H1 (cell line): ENCODE data around the gene UTS2R. TPM values are rescaled to one million over a fixed set of nuclear protein-coding genes. Genes with fewer than 3 reads are reported as not detected.

Experiments used
- CTCF ChIA-PET: fragments of 300-600 bp; sonication (Branson Sonifier 250); formaldehyde crosslinking; loops from one replicate; lab custom pipeline; 2021; ENCODE audit not compliant: partially characterized antibody; lab: Charles Lee
- POLR2A ChIA-PET: fragments of 300-600 bp; sonication (Branson Sonifier 250); formaldehyde crosslinking; loops from one replicate; lab custom pipeline; 2021; ENCODE audit warnings: inconsistent platforms; ENCODE audit not compliant: partially characterized antibody; lab: Charles Lee
- DNase-seq, 2 experiments: peaks; one replicate each; pipeline versions ENCODE4 v3.0.0 to v3.0.0-alpha.2; 2010 to 2022; ENCODE audit warnings: low spot score in 2 of 2, low read depth in 1 of 2, mixed read lengths in 1 of 2
- FAIRE-seq: peaks from 2 replicates; lab custom pipeline; 2011; peaks lifted over from hg19 to GRCh38; lab: Jason Lieb, UNC
- H2AFZ ChIP-seq: 2 replicates; pipeline ENCODE4 v1.8.1; 2012; ENCODE audit warnings: low read length, inconsistent platforms
- H2AK5ac ChIP-seq: 2 replicates; pipeline ENCODE4 v1.6.1; 2013; ENCODE audit warnings: low read depth, low read length
- H2BK120ac ChIP-seq: replicated peaks from 2 replicates; pipeline ENCODE3; 2013; ENCODE audit warnings: low read depth, low read length, inconsistent platforms
- H2BK12ac ChIP-seq: 2 replicates; pipeline ENCODE4 v1.6.1; 2013; ENCODE audit warnings: low read depth, low read length
- H2BK15ac ChIP-seq: 2 replicates; pipeline ENCODE4 v1.6.1; 2013; ENCODE audit warnings: low read length
- H2BK20ac ChIP-seq: 2 replicates; pipeline ENCODE4 v1.6.1; 2013; ENCODE audit warnings: low read length
- H2BK5ac ChIP-seq: 2 replicates; pipeline ENCODE4 v1.6.1; 2013; ENCODE audit warnings: low read depth, low read length
- H3K14ac ChIP-seq: 2 replicates; pipeline ENCODE4 v1.6.1; 2013; ENCODE audit warnings: inconsistent platforms; ENCODE audit not compliant: insufficient read length
- H3K18ac ChIP-seq: 2 replicates; pipeline ENCODE4 v1.6.1; 2013; ENCODE audit warnings: low read length; ENCODE audit errors: extremely low read depth
- H3K23ac ChIP-seq: 2 replicates; pipeline ENCODE4 v1.6.1; 2013; ENCODE audit warnings: inconsistent platforms; ENCODE audit not compliant: insufficient read length
- H3K23me2 ChIP-seq: 2 replicates; pipeline ENCODE4 v1.6.1; 2013; ENCODE audit warnings: low read depth, low read length
- H3K27ac ChIP-seq: 2 replicates; pipeline ENCODE4 v1.6.1; 2011; ENCODE audit warnings: low read depth, low read length, inconsistent platforms
- H3K27me3 ChIP-seq, 4 experiments: replicated peaks in 1 of 4; 1 replicate in 1 of 4; 2 replicates in 3 of 4; pipeline versions ENCODE4 v1.6.1 to v1.8.1; 2011 to 2013; ENCODE audit warnings: low read length in 3 of 4, mild to moderate bottlenecking in 3 of 4, inconsistent platforms in 2 of 4, mixed read lengths in 2 of 4, moderate library complexity in 1 of 4; ENCODE audit not compliant: control insufficient read depth in 3 of 4, insufficient read depth in 3 of 4; ENCODE audit errors: extremely low read depth in 1 of 4
- H3K36me3 ChIP-seq, 4 experiments: 2 replicates each; pipeline versions ENCODE4 v1.6.1 to v1.8.1; 2011 to 2013; ENCODE audit warnings: mild to moderate bottlenecking in 4 of 4, low read length in 3 of 4, moderate library complexity in 2 of 4, control low read depth in 1 of 4, inconsistent platforms in 1 of 4; ENCODE audit not compliant: insufficient read depth in 4 of 4, control insufficient read depth in 2 of 4
- H3K4ac ChIP-seq: replicated peaks from 2 replicates; pipeline ENCODE3; 2013; ENCODE audit warnings: low read length, low read depth, mixed read lengths, inconsistent platforms; ENCODE audit not compliant: insufficient read length
- H3K4me1 ChIP-seq, 4 experiments: replicated peaks in 1 of 4; 1 replicate in 1 of 4; 2 replicates in 3 of 4; pipeline versions ENCODE4 v1.6.1 to v1.8.1; 2011 to 2013; ENCODE audit warnings: low read length in 3 of 4, inconsistent platforms in 2 of 4, mixed read lengths in 1 of 4; ENCODE audit not compliant: insufficient read depth in 4 of 4, control insufficient read depth in 3 of 4
- H3K4me2 ChIP-seq, 2 experiments: 2 replicates each; pipeline versions ENCODE4 v1.6.1 to v1.8.1; 2011 to 2013; ENCODE audit warnings: low read depth in 2 of 2, low read length in 2 of 2, control low read depth in 1 of 2, inconsistent platforms in 1 of 2, mild to moderate bottlenecking in 1 of 2; ENCODE audit not compliant: insufficient read depth in 1 of 2
- H3K4me3 ChIP-seq, 4 experiments: fragments of 200-600, 300-600 bp in 1 of 4; sonication (generic), shearing (Covaris generic), sonication (Bioruptor Twin) in 1 of 4; 2 replicates each; pipeline versions ENCODE4 v1.5.1 to v1.8.1; 2011 to 2016; ENCODE audit warnings: low read length in 4 of 4, low read depth in 3 of 4, control low read depth in 2 of 4, inconsistent platforms in 2 of 4, mild to moderate bottlenecking in 2 of 4, mixed read lengths in 1 of 4, moderate library complexity in 1 of 4; ENCODE audit not compliant: insufficient read depth in 2 of 4; ENCODE audit errors: extremely low read depth in 1 of 4
- H3K56ac ChIP-seq: replicated peaks from 2 replicates; pipeline ENCODE3; 2013; ENCODE audit warnings: low read depth, mild to moderate bottlenecking, mixed read lengths, low read length, inconsistent platforms; ENCODE audit not compliant: insufficient read length
- H3K79me1 ChIP-seq: 2 replicates; pipeline ENCODE4 v1.6.1; 2013; ENCODE audit warnings: low read depth, low read length, control low read depth
- H3K79me2 ChIP-seq, 2 experiments: 2 replicates each; pipeline versions ENCODE4 v1.6.1 to v1.8.1; 2012 to 2013; ENCODE audit warnings: low read length in 2 of 2, mild to moderate bottlenecking in 2 of 2, inconsistent platforms in 1 of 2; ENCODE audit not compliant: insufficient read depth in 2 of 2, control insufficient read depth in 1 of 2
- H3K9ac ChIP-seq, 4 experiments: replicated peaks in 1 of 4; 1 replicate in 1 of 4; 2 replicates in 3 of 4; pipeline versions ENCODE4 v1.6.1 to v1.8.1; 2011 to 2013; ENCODE audit warnings: low read depth in 3 of 4, low read length in 3 of 4, control low read depth in 2 of 4, mild to moderate bottlenecking in 2 of 4, moderate library complexity in 2 of 4, inconsistent platforms in 1 of 4; ENCODE audit errors: extremely low read depth in 1 of 4
- H3K9me3 ChIP-seq, 2 experiments: 2 replicates each; pipeline versions ENCODE4 v1.6.1 to v1.8.1; 2012 to 2013; ENCODE audit warnings: mild to moderate bottlenecking in 2 of 2, moderate library complexity in 2 of 2, control low read depth in 1 of 2, inconsistent platforms in 1 of 2, low read depth in 1 of 2, low read length in 1 of 2, mixed read lengths in 1 of 2; ENCODE audit not compliant: insufficient read depth in 2 of 2
- H4K20me1 ChIP-seq, 2 experiments: replicated peaks in 1 of 2; 2 replicates each; pipeline versions ENCODE3 to v1.8.1; 2011 to 2013; ENCODE audit warnings: inconsistent platforms in 2 of 2, low read length in 2 of 2, mild to moderate bottlenecking in 1 of 2; ENCODE audit not compliant: insufficient read depth in 2 of 2, control insufficient read depth in 1 of 2
- H4K5ac ChIP-seq: 2 replicates; pipeline ENCODE4 v1.6.1; 2013; ENCODE audit warnings: low read length, low read depth, mixed read lengths, inconsistent platforms; ENCODE audit not compliant: insufficient read length
- H4K8ac ChIP-seq: 2 replicates; pipeline ENCODE4 v1.8.0; 2013; ENCODE audit warnings: mild to moderate bottlenecking, moderate library complexity, low read length, inconsistent platforms; ENCODE audit not compliant: insufficient read depth; ENCODE audit errors: extremely low read depth
- H4K91ac ChIP-seq: replicated peaks from 2 replicates; pipeline ENCODE3; 2013; ENCODE audit warnings: low read length, mixed read lengths, inconsistent platforms; ENCODE audit not compliant: insufficient read length
- BRCA1 ChIP-seq: IDR thresholded peaks from 2 replicates; pipeline ENCODE4 v1.6.1; 2012; ENCODE audit warnings: low read depth, low read length, improper control_type of control experiment
- CREB1 ChIP-seq: IDR thresholded peaks from 2 replicates; pipeline ENCODE4 v1.6.1; 2012; ENCODE audit warnings: inconsistent platforms
- CTCF ChIP-seq, 3 experiments: IDR thresholded peaks; 1 replicate in 2 of 3; 2 replicates in 1 of 3; pipeline versions ENCODE4 v1.5.1 to v1.6.1; 2011; ENCODE audit warnings: low read length in 3 of 3, mild to moderate bottlenecking in 3 of 3, inconsistent platforms in 2 of 3, low read depth in 1 of 3, moderate library complexity in 1 of 3; ENCODE audit not compliant: insufficient read depth in 1 of 3; ENCODE audit errors: control extremely low read depth in 1 of 3
- GTF2F1 ChIP-seq: IDR thresholded peaks from 2 replicates; pipeline ENCODE4 v1.6.1; 2012; ENCODE audit warnings: low read depth, low read length, improper control_type of control experiment, borderline replicate concordance
- HDAC6 ChIP-seq: IDR thresholded peaks from one replicate; pipeline ENCODE4 v1.7.1; 2012; ENCODE audit warnings: low read depth, mild to moderate bottlenecking, inconsistent platforms, low read length, moderate library complexity
- KDM1A ChIP-seq: fragments of 200-600, 300-600 bp; sonication (generic); IDR thresholded peaks from 2 replicates; pipeline ENCODE4 v1.7.1; 2016; ENCODE audit warnings: mild to moderate bottlenecking, low read length, borderline replicate concordance
- MAX ChIP-seq: IDR thresholded peaks from 2 replicates; pipeline ENCODE4 v1.6.1; 2012; ENCODE audit warnings: inconsistent platforms
- RFX5 ChIP-seq: IDR thresholded peaks from 2 replicates; pipeline ENCODE4 v1.6.1; 2011; ENCODE audit warnings: low read depth, low read length, improper control_type of control experiment, borderline replicate concordance
- SIX5 ChIP-seq: IDR thresholded peaks from 2 replicates; pipeline ENCODE4 v1.6.1; 2011; ENCODE audit warnings: mild to moderate bottlenecking, low read depth, low read length
- SP1 ChIP-seq: IDR thresholded peaks from 2 replicates; pipeline ENCODE4 v1.6.1; 2011; ENCODE audit warnings: low read depth, low read length
- SP2 ChIP-seq: IDR thresholded peaks from 2 replicates; pipeline ENCODE4 v1.6.1; 2012; ENCODE audit warnings: mild to moderate bottlenecking, low read length, inconsistent platforms
- SP4 ChIP-seq: IDR thresholded peaks from 2 replicates; pipeline ENCODE4 v1.6.1; 2012; ENCODE audit warnings: low read length, inconsistent platforms
- ZNF274 ChIP-seq: IDR thresholded peaks from 2 replicates; pipeline ENCODE4 v1.7.0; 2012; ENCODE audit warnings: low read length, borderline replicate concordance; ENCODE audit errors: extremely low read depth
- WGBS, 2 experiments: shearing (Covaris generic) in 1 of 2; methylation state at CpG; one replicate each; pipeline versions ENCODE4 v1.1.6 to v1.1.7; 2013 to 2015; ENCODE audit warnings: low lambda C conversion rate in 2 of 2, mixed read lengths in 2 of 2, inconsistent platforms in 1 of 2, low coverage in 1 of 2, missing lambda C conversion rate in 1 of 2; ENCODE audit not compliant: insufficient replicate concordance in 2 of 2, insufficient coverage in 1 of 2, insufficient read length in 1 of 2; ENCODE audit errors: extremely low coverage in 1 of 2, missing lambda C conversion rate in 1 of 2; 5-methylcytosine and 5-hydroxymethylcytosine counted together
- polyA plus RNA-seq, 7 experiments: library from polyadenylated mRNA; depleted of rRNA in 3 of 7; stranded (reverse) in 5 of 7; unstranded in 2 of 7; fragments of >200 nt in 5 of 7; fragments of 200-250 nt in 2 of 7; gene quantifications; 1 replicate in 5 of 7; 2 replicates in 1 of 7; 4 replicates in 1 of 7; pipeline versions ENCODE4 v1.2.1 to v1.2.3, GENCODE V29; 2011 to 2013; ENCODE audit warnings: missing spikeins in 2 of 7, mixed read lengths in 2 of 7
- total RNA-seq: library from RNA; stranded (reverse); fragmentation: NEBNext Ultra II Directional; extraction: Animal tissue kit (Norgen Biotek cat#: 25700); gene quantifications from 2 replicates; pipeline ENCODE4 v1.2.1, GENCODE V29; 2021

UTS2R gene
- total and polyA plus RNA-seq, 2 of the 8 experiments (the other 6 are each of a cell fraction or from before 2014, with no cell fraction given): 0.27 TPM; not detected in 1

- CTCF ChIA-PET: interaction anchor here (0.6 to 2.0 kb wide), 5 partner anchors 23 to 295 kb away, joined by 3 to 6 read pairs (median 3); partner anchors contain the start of gene HEXD
- TF ChIP-seq BRCA1: no peak
- TF ChIP-seq RFX5: no peak
- TF ChIP-seq KDM1A: no peak
- no peak for TF ChIP-seq CREB1
- TF ChIP-seq HDAC6: no peak
- TF ChIP-seq MAX: no peak
- TF ChIP-seq CTCF (IDR thresholded peaks at IDR 0.05; ENCODE audit: control extremely low read depth in 1 of 3, insufficient read depth in 1 of 3, low read depth in 1 of 3, low read length in 3 of 3): no peak
- TF ChIP-seq SP2: no peak
- TF ChIP-seq GTF2F1: no peak
- TF ChIP-seq SP1: no peak
- TF ChIP-seq SIX5: no peak
- TF ChIP-seq ZNF274: no peak
- TF ChIP-seq SP4: no peak
Measured at GRCh38 chr17:82394278-82394677, 22.7 kb downstream of the UTS2R start.

More at GRCh38 chr17:82394278-82394677, 22.7 kb downstream of the UTS2R start:
- H3K14ac ChIP-seq: no peak overlapping the region
- no peaks in the 10 kb centered on the region for H3K9me3 ChIP-seq
- 0 out of 7 replicates have a peak overlapping the region, but pooled peaks of 1 of the 4 experiments have one; percentile 1 for H3K9ac ChIP-seq
- H2AFZ ChIP-seq: no peak overlapping the region
- H2BK5ac ChIP-seq: no peak overlapping the region
- no peak overlapping the region for H3K23ac ChIP-seq
- H3K27me3 ChIP-seq: no peaks in the 10 kb centered on the region
- no peak overlapping the region for H2BK15ac ChIP-seq
- H4K8ac ChIP-seq: no peak overlapping the region
- DNase-seq: no peak
- no peak overlapping the region for H3K4ac ChIP-seq
- H2BK12ac ChIP-seq: no peak overlapping the region
- H3K79me2 ChIP-seq: no peaks in the 10 kb centered on the region
- no peak for FAIRE-seq
- H3K27ac ChIP-seq: no peak overlapping the region
- H2BK20ac ChIP-seq: no peak overlapping the region
- H3K4me3 ChIP-seq: no peak overlapping the region
- H3K56ac ChIP-seq: no peak overlapping the region
- POLR2A ChIA-PET: interaction anchor here (0.6 to 1.7 kb wide), 5 partner anchors 12 to 111 kb away, joined by 3 read pairs; no protein-coding TSS in a partner anchor
- no peaks in the 10 kb centered on the region for H3K23me2 ChIP-seq
- H3K4me1 ChIP-seq: no peaks in the 10 kb centered on the region
- no peaks in the 10 kb centered on the region for H3K79me1 ChIP-seq
- H4K20me1 ChIP-seq: no peaks in the 10 kb centered on the region
- no peak overlapping the region for H4K91ac ChIP-seq
- no peak overlapping the region for H3K18ac ChIP-seq
- no peak overlapping the region for H2AK5ac ChIP-seq
- H2BK120ac ChIP-seq: no peak overlapping the region
- no peak overlapping the region for H3K4me2 ChIP-seq
- H4K5ac ChIP-seq: no peak overlapping the region
- WGBS, 2 experiments: 89% methylated on average over 12 of the region's 12 CpGs; no CpG with 5 or more reads in 1 of the 2 experiments
- H3K36me3 ChIP-seq: 0 out of 8 replicates have a peak, but pooled peaks cover 0 to 2% (median 0%) of the 10 kb centered on the region in 4 experiments
